Measurements from ENCODE around the gene INPP5D. TPM values are rescaled to one million over a fixed set of nuclear protein-coding genes. Genes with fewer than 3 reads are reported as not detected.

Gene INPP5D
- polyA plus RNA-seq, 1 donor (not counting 4 experiments of a cell fraction or from before 2014, with no cell fraction given), result 7.5 TPM

DNA sequence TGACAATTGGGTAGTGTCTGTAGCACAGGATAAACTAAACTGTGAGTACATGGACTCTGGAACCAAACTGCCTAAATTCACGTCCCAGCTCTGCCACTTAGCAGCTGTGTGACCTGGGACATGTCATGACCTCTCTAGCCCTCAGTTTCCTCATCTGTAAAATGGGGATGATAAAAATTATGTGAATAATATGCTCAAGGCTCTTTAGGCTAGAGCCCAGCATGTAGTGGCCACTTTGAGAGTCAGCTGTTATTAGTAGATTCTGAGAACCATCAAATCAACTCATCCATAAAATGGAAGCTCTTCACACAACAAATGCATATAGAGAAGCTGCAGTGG lies 87.7 kb downstream of the INPP5D start:
- no peak overlapping the region for H3K27ac ChIP-seq (ENCODE audit: control insufficient read depth, insufficient read depth, low read length)
- peaks cover 14 to 15% of the 10 kb centered on the region in 2 experiments for H3K36me3 ChIP-seq (ENCODE audit: control insufficient read depth in 2 of 2, extremely low read depth in 1 of 2, insufficient read depth in 2 of 2, low read length in 2 of 2)
- no peak overlapping the region for H2AFZ ChIP-seq (ENCODE audit: control insufficient read depth, low read length)
- H3K27me3 ChIP-seq (ENCODE audit: control insufficient read depth, extremely low read depth, insufficient read depth, low read length), result no peaks in the 10 kb centered on the region
- H3K4me1 ChIP-seq (ENCODE audit: control insufficient read depth, extremely low read depth, insufficient read depth, low read length), result peaks cover 1% of the 10 kb centered on the region
- no peak overlapping the region for H3K4me3 ChIP-seq (ENCODE audit: control insufficient read depth in 2 of 3, extremely low read depth in 1 of 3, insufficient read depth in 2 of 3, low read depth in 1 of 3, low read length in 3 of 3)
- no peak for DNase-seq (ENCODE audit: low read depth, low spot score)
- dilution Hi-C loops (cut with MboI; ENCODE audit: extremely low pct_ligation_motif_present, low sequenced_read_pairs), result no loop called here
- H3K79me2 ChIP-seq (ENCODE audit: control insufficient read depth, insufficient read depth, low read length), result peaks cover 19% of the 10 kb centered on the region
- TF ChIP-seq, protein P1, sequence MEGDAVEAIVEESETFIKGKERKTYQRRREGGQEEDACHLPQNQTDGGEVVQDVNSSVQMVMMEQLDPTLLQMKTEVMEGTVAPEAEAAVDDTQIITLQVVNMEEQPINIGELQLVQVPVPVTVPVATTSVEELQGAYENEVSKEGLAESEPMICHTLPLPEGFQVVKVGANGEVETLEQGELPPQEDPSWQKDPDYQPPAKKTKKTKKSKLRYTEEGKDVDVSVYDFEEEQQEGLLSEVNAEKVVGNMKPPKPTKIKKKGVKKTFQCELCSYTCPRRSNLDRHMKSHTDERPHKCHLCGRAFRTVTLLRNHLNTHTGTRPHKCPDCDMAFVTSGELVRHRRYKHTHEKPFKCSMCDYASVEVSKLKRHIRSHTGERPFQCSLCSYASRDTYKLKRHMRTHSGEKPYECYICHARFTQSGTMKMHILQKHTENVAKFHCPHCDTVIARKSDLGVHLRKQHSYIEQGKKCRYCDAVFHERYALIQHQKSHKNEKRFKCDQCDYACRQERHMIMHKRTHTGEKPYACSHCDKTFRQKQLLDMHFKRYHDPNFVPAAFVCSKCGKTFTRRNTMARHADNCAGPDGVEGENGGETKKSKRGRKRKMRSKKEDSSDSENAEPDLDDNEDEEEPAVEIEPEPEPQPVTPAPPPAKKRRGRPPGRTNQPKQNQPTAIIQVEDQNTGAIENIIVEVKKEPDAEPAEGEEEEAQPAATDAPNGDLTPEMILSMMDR (optimal IDR thresholded peaks at IDR 0.05 in 1 of 3, IDR thresholded peaks at IDR 0.05 in 1 of 3, conservative IDR thresholded peaks at IDR 0.05 in 1 of 3; ENCODE audit: extremely low read depth in 1 of 3, insufficient read depth in 2 of 3, low read length in 3 of 3), result no peak
- TF ChIP-seq EZH2 (IDR thresholded peaks at IDR 0.05; ENCODE audit: low read length), result no peak
- FAIRE-seq, result no peak
- H4K20me1 ChIP-seq (ENCODE audit: control insufficient read depth, extremely low read depth, insufficient read depth, low read length), result no peaks in the 10 kb centered on the region
- H3K9ac ChIP-seq (ENCODE audit: control insufficient read depth, extremely low read depth, insufficient read depth, low read length), result no peak overlapping the region
- no peaks in the 10 kb centered on the region for H3K9me1 ChIP-seq (ENCODE audit: control insufficient read depth, extremely low read depth, insufficient read depth, low read length)
- no peak overlapping the region for H3K4me2 ChIP-seq (ENCODE audit: control insufficient read depth, extremely low read depth, insufficient read depth, low read depth, low read length)
- no peaks in the 10 kb centered on the region for H3K9me3 ChIP-seq (ENCODE audit: control insufficient read depth, low read depth, low read length)

DNA sequence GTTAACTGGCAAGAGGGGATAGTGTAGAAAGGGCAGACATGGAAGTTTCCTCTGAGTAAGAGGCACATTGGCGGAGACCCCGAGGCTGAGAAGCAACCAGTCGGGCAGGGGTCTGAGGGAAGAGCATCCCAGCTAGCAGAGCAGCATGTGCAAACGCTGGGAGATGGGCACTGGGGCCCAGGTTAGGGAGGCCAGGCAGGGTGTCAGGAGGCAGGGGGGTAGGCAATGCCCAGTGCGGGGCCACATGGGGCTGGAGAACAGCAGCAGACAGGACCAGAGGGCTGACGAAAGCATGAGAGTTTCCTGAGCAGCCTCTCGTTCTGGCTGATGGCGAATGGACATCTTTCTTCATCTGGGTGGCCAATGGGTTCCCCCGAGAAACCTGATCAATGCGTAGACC lies 88.2 kb downstream of the INPP5D start:
- Histone ChIP-seq H3K4me3 (ENCODE audit: control insufficient read depth in 2 of 3, extremely low read depth in 1 of 3, insufficient read depth in 2 of 3, low read depth in 1 of 3, low read length in 3 of 3) (no peak overlapping the region), H3K4me1 (ENCODE audit: control insufficient read depth, extremely low read depth, insufficient read depth, low read length) (no peaks in the 10 kb centered on the region), H3K4me2 (ENCODE audit: control insufficient read depth, extremely low read depth, insufficient read depth, low read depth, low read length) (no peak overlapping the region), H3K9me3 (ENCODE audit: control insufficient read depth, low read depth, low read length) (no peaks in the 10 kb centered on the region), H3K9ac (ENCODE audit: control insufficient read depth, extremely low read depth, insufficient read depth, low read length) (no peak overlapping the region), H3K27ac (ENCODE audit: control insufficient read depth, insufficient read depth, low read length) (no peak overlapping the region), H3K27me3 (ENCODE audit: control insufficient read depth, extremely low read depth, insufficient read depth, low read length) (no peaks in the 10 kb centered on the region), H3K9me1 (ENCODE audit: control insufficient read depth, extremely low read depth, insufficient read depth, low read length) (no peaks in the 10 kb centered on the region), H2AFZ (ENCODE audit: control insufficient read depth, low read length) (no peak overlapping the region), H3K36me3 (ENCODE audit: control insufficient read depth in 2 of 2, extremely low read depth in 1 of 2, insufficient read depth in 2 of 2, low read length in 2 of 2) (peaks cover 15 to 16% of the 10 kb centered on the region in 2 experiments), H4K20me1 (ENCODE audit: control insufficient read depth, extremely low read depth, insufficient read depth, low read length) (no peaks in the 10 kb centered on the region), H3K79me2 (ENCODE audit: control insufficient read depth, insufficient read depth, low read length) (peaks cover 13% of the 10 kb centered on the region)
- no peak for FAIRE-seq
- dilution Hi-C loops (cut with MboI; ENCODE audit: extremely low pct_ligation_motif_present, low sequenced_read_pairs), result no loop called here
- TF ChIP-seq, protein P1 (optimal IDR thresholded peaks at IDR 0.05 in 1 of 3, IDR thresholded peaks at IDR 0.05 in 1 of 3, conservative IDR thresholded peaks at IDR 0.05 in 1 of 3; ENCODE audit: extremely low read depth in 1 of 3, insufficient read depth in 2 of 3, low read length in 3 of 3), result no peak
- TF ChIP-seq EZH2 (IDR thresholded peaks at IDR 0.05; ENCODE audit: low read length), result no peak
- DNase-seq (ENCODE audit: low read depth, low spot score), result no peak
